ENCODE results near the gene MTMR10.

GRCh38 chr15:31020542-31020941, 29.1 kb upstream of the MTMR10 start:
- TF ChIP-seq CTCF (IDR thresholded peaks at IDR 0.05) (no peak), POLR2A (IDR thresholded peaks at IDR 0.05) (no peak)
